MCF 10A (cell line): Measurements from ENCODE around the gene CNTNAP2. TPM values are rescaled to one million over a fixed set of nuclear protein-coding genes. Genes with fewer than 3 reads are reported as not detected.
"Not testable (repeated sequence)": the region's sequence is repeated elsewhere in the genome, so short reads cannot be mapped to it uniquely, and the experiment has no call there.

Experiments
- BruUV-seq: library from RNA; stranded (reverse); fragments of 400-500 nt; replicated peaks from 2 replicates; lab custom pipeline; 2021; lab: Mats Ljungman, UMichigan
- CTCF ChIA-PET: fragments of 300-600 bp; sonication (Branson Sonifier 250); formaldehyde crosslinking; extraction: SDS; loops from one replicate; lab custom pipeline; 2021; ENCODE audit warnings: antibody characterized with exemption, inconsistent platforms; lab: Yijun Ruan, JAX
- POLR2A ChIA-PET: fragments of 300-600, 350-650 bp; sonication (Branson Sonifier 250); formaldehyde crosslinking; extraction: SDS; loops from one replicate; lab custom pipeline; 2020; ENCODE audit warnings: antibody characterized with exemption, inconsistent platforms; lab: Yijun Ruan, JAX
- DNase-seq: peaks from one replicate; pipeline ENCODE4 v3.0.0-alpha.2; 2018; ENCODE audit not compliant: unreplicated experiment
- H3K27ac Mint-ChIP-seq: one replicate; pipeline ENCODE4 v1.8.0; 2022; ENCODE audit warnings: mild to moderate bottlenecking, low read depth, mixed read lengths; ENCODE audit not compliant: unreplicated experiment
- H3K27me3 Mint-ChIP-seq: one replicate; pipeline ENCODE4 v1.8.0; 2022; ENCODE audit warnings: mixed read lengths; ENCODE audit not compliant: insufficient read depth, unreplicated experiment
- H3K36me3 Mint-ChIP-seq: one replicate; pipeline ENCODE4 v1.8.0; 2022; ENCODE audit warnings: mild to moderate bottlenecking, moderate library complexity, mixed read lengths; ENCODE audit not compliant: insufficient read depth, unreplicated experiment
- H3K4me1 Mint-ChIP-seq: one replicate; pipeline ENCODE4 v1.8.0; 2022; ENCODE audit warnings: mixed read lengths; ENCODE audit not compliant: insufficient read depth, unreplicated experiment
- H3K4me3 Mint-ChIP-seq: one replicate; pipeline ENCODE4 v1.8.0; 2022; ENCODE audit warnings: mild to moderate bottlenecking, moderate library complexity, mixed read lengths; ENCODE audit not compliant: unreplicated experiment
- H3K9me3 Mint-ChIP-seq: one replicate; pipeline ENCODE4 v1.8.0; 2022; ENCODE audit warnings: mixed read lengths; ENCODE audit not compliant: unreplicated experiment
- intact Hi-C: fragments of 100-400 bp; cut with micrococcal nuclease; formaldehyde crosslinking; loops from 2 replicates; pipeline ENCODE4 v1.14.1; 2022
- total RNA-seq: library from RNA; stranded (reverse); gene quantifications from 2 replicates; pipeline ENCODE4 v1.2.3, GENCODE V29; 2022
- TF ChIP-seq, protein P1 (sequence below): fragments of 200-600 bp; IDR thresholded peaks from one replicate; pipeline ENCODE4 v1.8.0; 2022; ENCODE audit warnings: antibody characterized with exemption, mild to moderate bottlenecking; ENCODE audit not compliant: unreplicated experiment

The CNTNAP2 gene
- total RNA-seq, 1 experiment from 2014 or later = 1.1 TPM

DNA sequence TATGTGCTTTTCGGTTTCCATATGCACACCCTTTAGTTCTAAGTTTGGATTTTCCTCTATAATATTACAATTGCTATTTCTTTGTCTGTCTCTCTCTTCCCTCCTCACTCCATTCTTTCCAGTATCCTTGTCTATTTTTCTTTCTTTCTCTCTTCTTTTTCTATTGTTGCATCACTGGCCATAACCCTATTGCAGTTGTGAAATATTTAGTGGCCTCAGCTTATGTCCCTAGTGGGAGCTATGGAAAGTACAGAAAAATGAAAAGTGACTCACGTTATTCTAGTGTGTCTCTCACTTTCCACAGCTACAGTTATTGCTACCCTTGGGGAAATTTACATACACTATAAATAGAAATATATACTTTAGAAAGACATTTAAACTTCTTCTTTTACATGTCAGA lies 59.1 kb downstream of the CNTNAP2 start:
- Mint-ChIP-seq H3K9me3 (no peaks in the 10 kb centered on the region), H3K27ac (no peak overlapping the region), H3K36me3 (no peaks in the 10 kb centered on the region), H3K4me3 (no peak overlapping the region), H3K4me1 (no peaks in the 10 kb centered on the region), H3K27me3 (peaks cover 87% of the 10 kb centered on the region)
- TF ChIP-seq, protein P1, sequence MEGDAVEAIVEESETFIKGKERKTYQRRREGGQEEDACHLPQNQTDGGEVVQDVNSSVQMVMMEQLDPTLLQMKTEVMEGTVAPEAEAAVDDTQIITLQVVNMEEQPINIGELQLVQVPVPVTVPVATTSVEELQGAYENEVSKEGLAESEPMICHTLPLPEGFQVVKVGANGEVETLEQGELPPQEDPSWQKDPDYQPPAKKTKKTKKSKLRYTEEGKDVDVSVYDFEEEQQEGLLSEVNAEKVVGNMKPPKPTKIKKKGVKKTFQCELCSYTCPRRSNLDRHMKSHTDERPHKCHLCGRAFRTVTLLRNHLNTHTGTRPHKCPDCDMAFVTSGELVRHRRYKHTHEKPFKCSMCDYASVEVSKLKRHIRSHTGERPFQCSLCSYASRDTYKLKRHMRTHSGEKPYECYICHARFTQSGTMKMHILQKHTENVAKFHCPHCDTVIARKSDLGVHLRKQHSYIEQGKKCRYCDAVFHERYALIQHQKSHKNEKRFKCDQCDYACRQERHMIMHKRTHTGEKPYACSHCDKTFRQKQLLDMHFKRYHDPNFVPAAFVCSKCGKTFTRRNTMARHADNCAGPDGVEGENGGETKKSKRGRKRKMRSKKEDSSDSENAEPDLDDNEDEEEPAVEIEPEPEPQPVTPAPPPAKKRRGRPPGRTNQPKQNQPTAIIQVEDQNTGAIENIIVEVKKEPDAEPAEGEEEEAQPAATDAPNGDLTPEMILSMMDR = peak; percentile 24
- BruUV-seq = no TSS peak
- CTCF ChIA-PET = interaction anchor here (0.7 kb wide), 1 partner anchor 1710 kb away, joined by 4 read pairs; no protein-coding TSS in a partner anchor
- DNase-seq = peak; percentile 33
- intact Hi-C loops = no loop called here
- POLR2A ChIA-PET = no interaction called here

DNA sequence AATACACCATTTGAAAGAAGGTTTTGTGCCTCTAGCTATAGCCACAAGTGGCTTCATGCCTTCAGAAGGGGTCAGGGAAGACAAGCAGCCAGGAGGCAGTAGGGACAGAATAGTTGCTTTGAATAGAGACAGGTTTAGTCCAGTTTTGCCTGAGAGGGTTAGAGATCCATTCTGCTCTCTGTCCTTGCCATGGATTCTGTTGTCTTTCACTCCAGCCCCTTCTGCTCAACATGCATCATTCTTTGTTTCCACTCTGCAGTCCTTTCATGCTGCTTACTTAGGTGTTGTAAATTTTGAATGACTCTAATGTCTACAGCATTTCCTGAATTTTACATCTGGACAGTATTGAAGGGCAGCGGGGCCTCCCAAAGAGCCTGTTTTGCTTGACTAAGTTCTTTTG lies 60.3 kb downstream of the CNTNAP2 start:
- POLR2A ChIA-PET = no interaction called here
- H3K27me3 Mint-ChIP-seq = peaks cover 93% of the 10 kb centered on the region
- intact Hi-C loops = no loop called here
- no TSS peak for BruUV-seq
- H3K9me3 Mint-ChIP-seq = no peaks in the 10 kb centered on the region
- H3K4me3 Mint-ChIP-seq = no peak overlapping the region
- no peak overlapping the region for H3K27ac Mint-ChIP-seq
- H3K4me1 Mint-ChIP-seq = no peaks in the 10 kb centered on the region
- H3K36me3 Mint-ChIP-seq = no peaks in the 10 kb centered on the region
- DNase-seq = no peak
- CTCF ChIA-PET = no interaction called here
- TF ChIP-seq, protein P1 = no peak

DNA sequence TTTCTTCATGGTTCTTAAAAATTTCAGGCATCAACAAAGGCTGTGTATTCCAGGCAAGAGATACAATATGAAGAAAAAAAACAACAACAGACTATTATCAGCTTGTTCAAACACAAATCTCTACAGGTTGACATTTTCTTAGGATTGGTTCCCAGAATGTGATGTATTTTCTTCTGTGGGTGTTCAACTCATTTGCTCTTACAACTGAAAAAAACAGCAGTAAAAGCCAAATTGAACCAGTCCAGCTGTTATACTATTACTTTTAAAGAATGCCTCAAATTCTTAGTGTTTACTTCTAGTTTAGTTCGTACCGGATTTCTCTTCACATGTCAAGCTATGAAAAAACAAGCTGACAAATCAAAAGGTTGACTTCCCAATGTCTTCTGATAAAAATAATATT lies 60.7 kb downstream of the CNTNAP2 start:
- no peaks in the 10 kb centered on the region for H3K4me1 Mint-ChIP-seq
- ChIA-PET CTCF (no interaction called here), POLR2A (no interaction called here)
- no TSS peak for BruUV-seq
- H3K36me3 Mint-ChIP-seq = no peaks in the 10 kb centered on the region
- TF ChIP-seq, protein P1 = no peak
- no peak overlapping the region for H3K27ac Mint-ChIP-seq
- intact Hi-C loops = no loop called here
- H3K27me3 Mint-ChIP-seq = peaks cover 95% of the 10 kb centered on the region
- no peak overlapping the region for H3K4me3 Mint-ChIP-seq
- no peaks in the 10 kb centered on the region for H3K9me3 Mint-ChIP-seq
- no peak for DNase-seq

DNA sequence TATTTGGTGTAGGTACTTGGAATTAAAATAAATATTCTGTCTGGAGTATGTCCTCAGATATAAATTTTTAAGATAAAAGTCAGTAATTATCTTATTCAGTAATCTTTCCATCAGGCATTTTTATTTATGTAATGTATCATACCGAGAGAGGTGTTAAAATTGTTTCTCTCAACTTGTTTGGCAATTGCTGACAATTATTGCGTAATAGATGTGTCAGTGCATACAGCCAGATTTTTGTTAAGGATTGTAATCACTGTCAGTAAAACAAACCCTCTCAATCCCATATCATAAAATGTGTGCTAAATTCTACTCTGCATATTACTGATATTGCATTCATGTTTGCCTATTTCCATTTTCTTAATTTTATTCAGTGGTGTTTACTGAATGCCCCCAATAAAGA lies 69.2 kb downstream of the CNTNAP2 start:
- peak; percentile 55 for DNase-seq
- Mint-ChIP-seq H3K4me3 (no peak overlapping the region), H3K27ac (no peak overlapping the region), H3K27me3 (peaks cover 67% of the 10 kb centered on the region), H3K9me3 (peaks cover under 1% of the 10 kb centered on the region), H3K4me1 (no peaks in the 10 kb centered on the region), H3K36me3 (no peaks in the 10 kb centered on the region)
- ChIA-PET POLR2A (no interaction called here), CTCF (interaction anchor here (0.6 kb wide), 1 partner anchor 532 kb away, joined by 3 read pairs; no protein-coding TSS in a partner anchor)
- TF ChIP-seq, protein P1 = no peak
- intact Hi-C loops = no loop called here
- no TSS peak for BruUV-seq

DNA sequence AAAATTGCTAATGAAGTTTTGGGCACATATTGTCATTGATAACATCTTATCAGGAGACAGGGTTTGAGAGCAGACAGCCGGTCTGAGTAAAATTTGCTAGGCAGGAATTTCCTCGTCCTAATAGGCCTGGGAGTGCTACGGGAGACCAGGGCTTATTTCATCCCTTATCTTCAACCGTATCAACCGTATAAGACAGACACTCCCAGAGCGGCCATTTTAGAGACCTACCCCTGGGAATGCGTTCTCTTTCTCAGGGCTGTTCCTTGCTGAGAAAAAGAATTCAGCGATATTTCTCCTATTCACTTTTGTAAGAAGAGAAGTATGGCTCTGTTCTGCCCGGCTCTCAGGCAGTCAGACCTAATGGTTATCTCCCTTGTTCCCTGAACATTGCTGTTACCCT lies 74.8 kb downstream of the CNTNAP2 start:
- CTCF ChIA-PET, H3K9me3 Mint-ChIP-seq, H3K27ac Mint-ChIP-seq, BruUV-seq, H3K4me1 Mint-ChIP-seq, H3K36me3 Mint-ChIP-seq, H3K4me3 Mint-ChIP-seq, POLR2A ChIA-PET, intact Hi-C loops, DNase-seq: not testable (repeated sequence)
- H3K27me3 Mint-ChIP-seq = peaks cover 51% of the 10 kb centered on the region
